A549 (cell line): Measurements from ENCODE around the gene CNOT10.

Experiments used
- CTCF ChIP-seq: fragments of >200 bp; sonication (Bioruptor Twin); formaldehyde crosslinking; IDR thresholded peaks from 3 replicates; pipeline ENCODE4 v1.5.1; 2016
- NR3C1 ChIP-seq: fragments of >200 bp; sonication (Bioruptor Twin); formaldehyde crosslinking; IDR thresholded peaks from 3 replicates; pipeline ENCODE4 v1.6.1; 2017
- POLR2AphosphoS2 ChIP-seq: conservative IDR thresholded peaks from 2 replicates; pipeline ENCODE4 v1.6.1; 2012; ENCODE audit warnings: low read length, improper control_type of control experiment, inconsistent platforms

- TF ChIP-seq NR3C1: no peak
- TF ChIP-seq POLR2AphosphoS2: no peak
- TF ChIP-seq CTCF: no peak
Measured at GRCh38 chr3:32685543-32686185, 676 bp downstream of the CNOT10 start.
